OCI-LY3 (cell line): Measurements from ENCODE around the gene PIGU.

Experiments used
- H2AFZ ChIP-seq: fragments of 200-600, 300-600 bp; shearing (Covaris generic); 2 replicates; pipeline ENCODE4 v1.6.0; 2014; ENCODE audit warnings: antibody characterized with exemption, low read depth, low read length
- H3K27ac ChIP-seq: fragments of 200-600, 300-600 bp; sonication (generic); 2 replicates; pipeline ENCODE4 v1.5.1; 2014; ENCODE audit warnings: mild to moderate bottlenecking, low read length, moderate library complexity, mixed read lengths
- H3K27me3 ChIP-seq: fragments of 200-600, 300-600 bp; sonication (generic); 2 replicates; pipeline ENCODE4 v1.6.1; 2014; ENCODE audit warnings: low read depth, low read length, mixed read lengths
- H3K36me3 ChIP-seq: fragments of 200-600, 300-600 bp; sonication (generic); replicated peaks from 2 replicates; pipeline ENCODE3; 2014; ENCODE audit warnings: low read depth, low read length, mixed read lengths
- H3K4me1 ChIP-seq: fragments of 300-600, 200-600 bp; sonication (generic); 2 replicates; pipeline ENCODE4 v1.6.1; 2014; ENCODE audit warnings: low read length, mixed read lengths
- H3K4me2 ChIP-seq: fragments of 200-600, 300-600 bp; sonication (generic); 2 replicates; pipeline ENCODE4 v1.6.1; 2014; ENCODE audit warnings: low read length, mixed read lengths
- H3K4me3 ChIP-seq: fragments of 300-600, 200-600 bp; sonication (generic); 2 replicates; pipeline ENCODE4 v1.5.1; 2014; ENCODE audit warnings: antibody characterized with exemption, mild to moderate bottlenecking, low read length, moderate library complexity
- H3K79me2 ChIP-seq: fragments of 300-600, 200-600 bp; shearing (Covaris generic); 2 replicates; pipeline ENCODE4 v1.6.1; 2014; ENCODE audit warnings: mild to moderate bottlenecking, low read length, mixed read lengths
- H3K9ac ChIP-seq: fragments of 300-600, 200-600 bp; shearing (Covaris generic); 2 replicates; pipeline ENCODE4 v1.6.0; 2014; ENCODE audit warnings: mild to moderate bottlenecking, low read length, moderate library complexity
- H3K9me3 ChIP-seq: fragments of 200-600, 300-600 bp; shearing (Covaris generic); 2 replicates; pipeline ENCODE4 v1.6.1; 2014; ENCODE audit warnings: low read length, mixed read lengths; ENCODE audit not compliant: insufficient read depth
- H4K20me1 ChIP-seq: fragments of 200-600, 300-600 bp; sonication (generic); 2 replicates; pipeline ENCODE4 v1.6.1; 2016; ENCODE audit warnings: low read length, mixed read lengths; ENCODE audit not compliant: insufficient read depth
- CTCF ChIP-seq: fragments of 200-600, 300-600 bp; sonication (generic); IDR thresholded peaks from 2 replicates; pipeline ENCODE4 v1.5.1; 2014; ENCODE audit warnings: antibody characterized with exemption, low read length, low read depth
- EZH2phosphoT487 ChIP-seq: fragments of 200-600 bp; shearing (Covaris generic); IDR thresholded peaks from 2 replicates; pipeline ENCODE4 v1.6.1; 2018; ENCODE audit warnings: antibody characterized with exemption, mixed run types, low read depth

Gene PIGU

GRCh38 chr20:34604980-34605788 lies 71.7 kb downstream of the PIGU start:
- no peaks in the 10 kb centered on the region for H3K27me3 ChIP-seq
- peaks cover 6% of the 10 kb centered on the region; the same call in 1 of the 2 replicates for H3K4me1 ChIP-seq
- no peaks in the 10 kb centered on the region for H3K36me3 ChIP-seq
- H3K9me3 ChIP-seq = no peaks in the 10 kb centered on the region
- H3K9ac ChIP-seq = no peak overlapping the region
- H3K79me2 ChIP-seq = no peaks in the 10 kb centered on the region
- H3K4me2 ChIP-seq = no peak overlapping the region
- no peak overlapping the region for H3K4me3 ChIP-seq
- TF ChIP-seq CTCF (no peak), EZH2phosphoT487 (no peak)
- no peak overlapping the region for H2AFZ ChIP-seq
- H3K27ac ChIP-seq = no peak overlapping the region
- H4K20me1 ChIP-seq = no peaks in the 10 kb centered on the region

GRCh38 chr20:34600892-34601653 lies 75.8 kb downstream of the PIGU start:
- Histone ChIP-seq H3K27me3 (no peaks in the 10 kb centered on the region), H3K4me1 (no peaks in the 10 kb centered on the region), H3K9ac (no peak overlapping the region), H3K4me3 (no peak overlapping the region), H3K36me3 (no peaks in the 10 kb centered on the region), H3K4me2 (no peak overlapping the region), H2AFZ (no peak overlapping the region), H3K79me2 (no peaks in the 10 kb centered on the region), H3K9me3 (no peaks in the 10 kb centered on the region), H3K27ac (no peak overlapping the region), H4K20me1 (no peaks in the 10 kb centered on the region)
- no peak for TF ChIP-seq EZH2phosphoT487
- TF ChIP-seq CTCF = no peak

- H2AFZ ChIP-seq = no peak overlapping the region
- no peaks in the 10 kb centered on the region for H3K27me3 ChIP-seq
- H3K9ac ChIP-seq = no peak overlapping the region
Observed at GRCh38 chr20:34595377-34596184, 81.3 kb downstream of the PIGU start.

More at GRCh38 chr20:34595377-34596184, 81.3 kb downstream of the PIGU start:
- TF ChIP-seq CTCF (no peak), EZH2phosphoT487 (no peak)
- no peak overlapping the region for H3K27ac ChIP-seq
- no peaks in the 10 kb centered on the region for H3K36me3 ChIP-seq
- H3K4me2 ChIP-seq = no peak overlapping the region
- H3K79me2 ChIP-seq = no peaks in the 10 kb centered on the region
- no peaks in the 10 kb centered on the region for H3K4me1 ChIP-seq
- H3K9me3 ChIP-seq = no peaks in the 10 kb centered on the region
- no peaks in the 10 kb centered on the region for H4K20me1 ChIP-seq
- H3K4me3 ChIP-seq = no peak overlapping the region
